Uterus (tissue), 4 donors: ENCODE data around the gene CACHD1. TPM values are rescaled to one million over a fixed set of nuclear protein-coding genes. Genes with fewer than 3 reads are reported as not detected.

Source experiments
- DNase-seq, 2 donors: peaks; one replicate each; pipeline ENCODE4 v3.0.0-alpha.2; 2019 to 2020
- H3K27ac ChIP-seq, 2 donors: fragments of 200-600 bp; sonication (generic); 1 replicate in 1 of 2; 2 replicates in 1 of 2; pipeline ENCODE4 v1.5.1; 2016 to 2018
- H3K27me3 ChIP-seq, 2 donors: fragments of 200-600 bp; sonication (generic); one replicate each; pipeline ENCODE4 v1.5.1; 2018 to 2019; ENCODE audit warnings: control low read depth in 1 of 2
- H3K36me3 ChIP-seq, 2 donors: fragments of 200-600 bp; sonication (generic); one replicate each; pipeline ENCODE4 v1.5.1; 2019; ENCODE audit warnings: control low read depth in 1 of 2
- H3K4me1 ChIP-seq, 2 donors: fragments of 200-600 bp; sonication (generic); one replicate each; pipeline ENCODE4 v1.5.1; 2018 to 2019; ENCODE audit warnings: control low read depth in 1 of 2
- H3K4me3 ChIP-seq, 2 donors: fragments of 200-600 bp; sonication (generic); 1 replicate in 1 of 2; 2 replicates in 1 of 2; pipeline ENCODE4 v1.5.1; 2018 to 2019; ENCODE audit warnings: mild to moderate bottlenecking in 1 of 2
- H3K9me3 ChIP-seq, 2 donors: fragments of 200-600 bp; sonication (generic); one replicate each; pipeline ENCODE4 v1.5.1; 2019; ENCODE audit warnings: control low read depth in 1 of 2
- CTCF ChIP-seq, 4 experiments: fragments of 200-600 bp in 2 of 4; fragments of 450-650 bp in 2 of 4; sonication (generic) in 2 of 4; IDR thresholded peaks; one replicate each; pipeline ENCODE4 v1.5.1; 2016 to 2019; ENCODE audit warnings: antibody characterized with exemption in 4 of 4, mild to moderate bottlenecking in 2 of 4, moderate library complexity in 1 of 4
- POLR2A ChIP-seq, 2 donors: fragments of 450-650 bp; IDR thresholded peaks; one replicate each; pipeline ENCODE4 v1.6.1; 2016; ENCODE audit warnings: antibody characterized with exemption in 2 of 2, mild to moderate bottlenecking in 1 of 2, moderate library complexity in 1 of 2
- intact Hi-C: fragments of 100-400 bp; cut with DNase I; formaldehyde crosslinking; loops from one replicate; pipeline ENCODE4 v1.15.1; 2023; ENCODE audit warnings: low total_unique reads
- total RNA-seq, 4 donors: library from RNA; depleted of rRNA in 3 of 4; stranded (reverse); fragments of >200 nt in 3 of 4; gene quantifications; one replicate each; pipeline versions ENCODE4 v1.1.0 to v1.2.4, GENCODE V29; 2014 to 2023
- donor health status: DM: yes; HTN: yes; CAD: no.

Gene CACHD1
- total RNA-seq, 4 donors from 2014 or later: 19.2 to 39.9 (median 28.8) TPM

GRCh38 chr1:64517640-64518039, 47.7 kb downstream of the CACHD1 start:
- H3K36me3 ChIP-seq: no peaks in the 10 kb centered on the region
- no peak overlapping the region for H3K4me3 ChIP-seq
- no peak overlapping the region for H3K27ac ChIP-seq
- H3K27me3 ChIP-seq: no peaks in the 10 kb centered on the region
- no peaks in the 10 kb centered on the region for H3K9me3 ChIP-seq
- DNase-seq: no peak
- intact Hi-C loops: no loop called here
- H3K4me1 ChIP-seq: peaks cover 0 to 36% of the 10 kb centered on the region in 2 donors
- TF ChIP-seq POLR2A (IDR thresholded peaks at IDR 0.05) (no peak), CTCF (IDR thresholded peaks at IDR 0.05) (no peak)

GRCh38 chr1:64518692-64519481, 49.0 kb downstream of the CACHD1 start:
- Histone ChIP-seq H3K4me3 (no peak overlapping the region), H3K4me1 (peaks cover 0 to 36% of the 10 kb centered on the region in 2 donors), H3K27ac (peak overlapping the region in 1 of 2 donors; percentile 7), H3K27me3 (no peaks in the 10 kb centered on the region), H3K36me3 (no peaks in the 10 kb centered on the region), H3K9me3 (no peaks in the 10 kb centered on the region)
- DNase-seq: no peak
- intact Hi-C loops: no loop called here
- TF ChIP-seq POLR2A (IDR thresholded peaks at IDR 0.05): no peak
- TF ChIP-seq CTCF (IDR thresholded peaks at IDR 0.05): no peak

- intact Hi-C loops: no loop called here
- peaks cover 0 to 30% of the 10 kb centered on the region in 2 donors for H3K4me1 ChIP-seq
- DNase-seq: no peak
- H3K36me3 ChIP-seq: no peaks in the 10 kb centered on the region
- no peaks in the 10 kb centered on the region for H3K9me3 ChIP-seq
- no peak for TF ChIP-seq CTCF (IDR thresholded peaks at IDR 0.05)
- no peak for TF ChIP-seq POLR2A (IDR thresholded peaks at IDR 0.05)
- no peak overlapping the region for H3K27ac ChIP-seq
- H3K27me3 ChIP-seq: no peaks in the 10 kb centered on the region
- H3K4me3 ChIP-seq: no peak overlapping the region
These were observed 50.0 kb downstream of the CACHD1 start for GRCh38 chr1:64519901-64520300.

- Histone ChIP-seq H3K4me3 (no peak overlapping the region), H3K4me1 (peaks cover 0 to 16% of the 10 kb centered on the region in 2 donors), H3K27me3 (no peaks in the 10 kb centered on the region), H3K36me3 (no peaks in the 10 kb centered on the region), H3K27ac (no peak overlapping the region), H3K9me3 (no peaks in the 10 kb centered on the region)
- intact Hi-C loops: no loop called here
- TF ChIP-seq CTCF (IDR thresholded peaks at IDR 0.05): no peak
- TF ChIP-seq POLR2A (IDR thresholded peaks at IDR 0.05): no peak
- DNase-seq: no peak
These were observed 52.8 kb downstream of the CACHD1 start for GRCh38 chr1:64522740-64523139.
